ENCODE results near the gene HCFC1R1. TPM values are rescaled to one million over a fixed set of nuclear protein-coding genes. Genes with fewer than 3 reads are reported as not detected.

Gene HCFC1R1
- total and polyA plus RNA-seq, 2 donors from 2014 or later, result 61.3 to 332 TPM

DNA sequence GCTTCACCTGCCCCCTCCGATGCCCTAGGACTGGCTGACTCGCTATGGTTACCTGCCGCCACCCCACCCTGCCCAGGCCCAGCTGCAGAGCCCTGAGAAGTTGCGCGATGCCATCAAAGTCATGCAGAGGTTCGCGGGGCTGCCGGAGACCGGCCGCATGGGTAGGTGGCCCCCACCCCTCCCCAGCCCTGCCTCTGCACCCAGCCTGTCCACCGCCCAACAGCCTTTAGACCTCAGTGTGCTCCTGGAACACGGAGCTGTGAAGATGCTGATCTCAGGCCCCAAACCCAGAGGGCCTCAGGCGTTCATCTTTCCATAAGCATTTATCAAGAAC, 23.6 kb upstream of the HCFC1R1 start:
- H3K9ac ChIP-seq (ENCODE audit: low read length in 3 of 3), result no peak overlapping the region
- H3K9me3 ChIP-seq (ENCODE audit: control insufficient read depth in 2 of 3, insufficient read depth in 1 of 3, low read length in 3 of 3), result no peaks in the 10 kb centered on the region
- TF ChIP-seq, protein P1, sequence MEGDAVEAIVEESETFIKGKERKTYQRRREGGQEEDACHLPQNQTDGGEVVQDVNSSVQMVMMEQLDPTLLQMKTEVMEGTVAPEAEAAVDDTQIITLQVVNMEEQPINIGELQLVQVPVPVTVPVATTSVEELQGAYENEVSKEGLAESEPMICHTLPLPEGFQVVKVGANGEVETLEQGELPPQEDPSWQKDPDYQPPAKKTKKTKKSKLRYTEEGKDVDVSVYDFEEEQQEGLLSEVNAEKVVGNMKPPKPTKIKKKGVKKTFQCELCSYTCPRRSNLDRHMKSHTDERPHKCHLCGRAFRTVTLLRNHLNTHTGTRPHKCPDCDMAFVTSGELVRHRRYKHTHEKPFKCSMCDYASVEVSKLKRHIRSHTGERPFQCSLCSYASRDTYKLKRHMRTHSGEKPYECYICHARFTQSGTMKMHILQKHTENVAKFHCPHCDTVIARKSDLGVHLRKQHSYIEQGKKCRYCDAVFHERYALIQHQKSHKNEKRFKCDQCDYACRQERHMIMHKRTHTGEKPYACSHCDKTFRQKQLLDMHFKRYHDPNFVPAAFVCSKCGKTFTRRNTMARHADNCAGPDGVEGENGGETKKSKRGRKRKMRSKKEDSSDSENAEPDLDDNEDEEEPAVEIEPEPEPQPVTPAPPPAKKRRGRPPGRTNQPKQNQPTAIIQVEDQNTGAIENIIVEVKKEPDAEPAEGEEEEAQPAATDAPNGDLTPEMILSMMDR (IDR thresholded peaks at IDR 0.05; ENCODE audit: borderline replicate concordance, extremely low read depth, insufficient read depth), result no peak
- no peaks in the 10 kb centered on the region for H3K36me3 ChIP-seq (ENCODE audit: control insufficient read depth in 2 of 3, insufficient read depth in 3 of 3, low read length in 3 of 3)
- H3K27ac ChIP-seq (ENCODE audit: low read depth in 2 of 2, low read length in 2 of 2), result no peak overlapping the region
- FAIRE-seq (no peak), DNase-seq (peak in 1 of 5 donors; percentile 45)
- peaks cover 31% of the 10 kb centered on the region for H3K27me3 ChIP-seq (ENCODE audit: control insufficient read depth, insufficient read depth, low read length)
- H3K4me3 ChIP-seq (ENCODE audit: low read length in 3 of 3), result no peak overlapping the region
- H3K4me1 ChIP-seq (ENCODE audit: control insufficient read depth in 2 of 3, insufficient read depth in 2 of 3, low read depth in 1 of 3, low read length in 3 of 3), result peaks cover 0 to 7% (median 0%) of the 10 kb centered on the region in 3 donors
- intact Hi-C loops (cut with DNase I), result no loop called here

DNA sequence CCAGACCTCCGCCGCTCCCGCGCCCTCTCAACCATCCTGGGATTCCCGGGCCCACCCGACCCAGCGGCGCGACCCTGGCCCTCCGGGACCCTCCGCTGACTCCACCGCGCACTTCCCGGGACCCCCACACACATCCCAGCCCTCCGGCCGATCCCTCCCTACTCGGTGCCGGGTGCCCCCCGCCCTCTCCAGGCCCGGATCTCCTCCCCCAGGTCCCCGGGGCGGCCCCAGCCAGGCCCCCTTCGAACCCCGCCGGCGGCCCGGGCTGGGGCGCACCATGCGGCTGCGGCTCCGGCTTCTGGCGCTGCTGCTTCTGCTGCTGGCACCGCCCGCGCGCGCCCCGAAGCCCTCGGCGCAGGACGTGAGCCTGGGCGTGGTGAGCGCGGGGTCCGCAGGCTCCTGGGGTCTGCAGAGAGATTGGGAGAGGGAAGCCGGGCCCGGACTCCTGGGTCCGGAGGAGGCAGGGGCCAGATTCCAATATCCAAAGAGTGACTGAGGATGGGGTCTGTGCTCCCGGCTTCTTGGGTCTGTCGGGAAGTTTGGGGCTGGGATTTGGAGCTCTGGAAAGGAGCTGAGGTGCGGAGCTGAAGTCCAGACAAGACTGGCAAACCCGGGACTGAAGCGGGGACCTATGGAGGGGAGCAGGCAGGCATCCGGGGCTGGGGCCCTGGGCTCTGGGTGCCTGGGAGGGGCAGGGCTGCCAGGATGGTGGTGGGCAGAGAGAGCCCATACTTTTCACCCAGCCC, 23.1 kb upstream of the HCFC1R1 start:
- no peak overlapping the region for H3K27ac ChIP-seq (ENCODE audit: low read depth in 2 of 2, low read length in 2 of 2)
- no peak overlapping the region for H3K4me3 ChIP-seq (ENCODE audit: low read length in 3 of 3)
- FAIRE-seq (no peak), DNase-seq (peak in 1 of 5 donors; percentile 44)
- TF ChIP-seq, protein P1 (IDR thresholded peaks at IDR 0.05; ENCODE audit: borderline replicate concordance, extremely low read depth, insufficient read depth), result no peak
- peaks cover 0 to 7% (median 0%) of the 10 kb centered on the region in 3 donors for H3K4me1 ChIP-seq (ENCODE audit: control insufficient read depth in 2 of 3, insufficient read depth in 2 of 3, low read depth in 1 of 3, low read length in 3 of 3)
- intact Hi-C loops (cut with DNase I), result no loop called here
- H3K27me3 ChIP-seq (ENCODE audit: control insufficient read depth, insufficient read depth, low read length), result peaks cover 31% of the 10 kb centered on the region
- H3K9me3 ChIP-seq (ENCODE audit: control insufficient read depth in 2 of 3, insufficient read depth in 1 of 3, low read length in 3 of 3), result no peaks in the 10 kb centered on the region
- H3K36me3 ChIP-seq (ENCODE audit: control insufficient read depth in 2 of 3, insufficient read depth in 3 of 3, low read length in 3 of 3), result no peaks in the 10 kb centered on the region
- no peak overlapping the region for H3K9ac ChIP-seq (ENCODE audit: low read length in 3 of 3)

DNA sequence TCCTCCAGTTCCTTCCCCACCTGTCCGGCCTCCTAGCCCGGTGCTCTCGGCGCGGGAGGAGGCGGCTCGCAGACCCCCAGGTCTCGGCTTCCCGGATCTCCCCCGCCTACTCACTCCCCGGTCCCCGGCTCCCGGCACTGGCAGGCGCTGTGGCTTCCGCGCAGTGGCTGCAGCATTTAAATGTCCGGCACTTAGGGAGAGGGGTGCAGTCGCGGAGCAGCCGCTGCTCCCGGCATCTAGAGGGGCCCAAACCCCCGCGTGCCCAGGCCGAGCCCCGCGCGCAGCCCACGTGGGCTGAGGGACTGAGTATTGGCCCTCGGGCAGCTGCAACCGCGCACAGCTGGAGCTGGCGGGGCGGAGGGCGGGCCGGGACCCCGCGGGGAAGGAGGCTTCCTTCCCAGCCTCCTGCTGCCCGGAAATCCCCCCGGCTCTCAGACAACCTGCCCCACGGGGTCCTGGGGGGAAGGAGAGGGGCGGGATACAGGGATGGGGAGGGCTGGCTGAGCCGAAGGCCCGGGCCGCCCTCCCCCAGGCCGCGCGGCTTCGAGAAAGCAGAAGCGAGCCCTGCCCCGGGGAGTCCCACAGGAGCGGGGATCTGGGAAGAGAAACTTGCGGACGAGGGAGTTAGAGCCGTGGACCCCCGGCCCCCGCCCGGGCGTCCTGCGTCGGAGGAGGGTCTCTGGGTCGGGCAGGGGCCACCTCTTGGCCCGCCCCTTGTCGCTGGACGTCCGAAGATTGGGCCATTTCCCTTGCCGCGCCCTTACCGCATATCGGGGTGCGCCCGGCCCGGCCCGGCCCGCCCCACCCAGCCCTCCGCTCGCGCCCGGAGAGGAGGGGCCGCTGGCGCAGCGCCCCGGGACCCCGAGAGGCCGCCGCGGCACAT, 22.3 kb upstream of the HCFC1R1 start, which contains the start of gene MMP25:
TSS of gene MMP25 (plus strand) at position 804 of the 883 bp plus-strand sequence. CDS start 357 bp downstream, outside the sequence.
- H3K27ac ChIP-seq (ENCODE audit: low read depth in 2 of 2, low read length in 2 of 2), result no peak within 1 kb of the TSS
- H3K4me1 ChIP-seq (ENCODE audit: control insufficient read depth in 2 of 3, insufficient read depth in 2 of 3, low read depth in 1 of 3, low read length in 3 of 3), result peaks cover 0 to 7% (median 0%) of the 10 kb centered on the region in 3 donors
- peak; percentile 31 to 82 (median 46) for DNase-seq
- TF ChIP-seq, protein P1 (IDR thresholded peaks at IDR 0.05; ENCODE audit: borderline replicate concordance, extremely low read depth, insufficient read depth), result no peak
- no peaks in the 10 kb centered on the region for H3K36me3 ChIP-seq (ENCODE audit: control insufficient read depth in 2 of 3, insufficient read depth in 3 of 3, low read length in 3 of 3)
- intact Hi-C loops (cut with DNase I), result no loop called here
- no peak for FAIRE-seq
- H3K27me3 ChIP-seq (ENCODE audit: control insufficient read depth, insufficient read depth, low read length), result peaks cover 31% of the 10 kb centered on the region
- H3K9ac ChIP-seq (ENCODE audit: low read length in 3 of 3), result no peak within 1 kb of the TSS
- no peak within 1 kb of the TSS for H3K4me3 ChIP-seq (ENCODE audit: low read length in 3 of 3)
- H3K9me3 ChIP-seq (ENCODE audit: control insufficient read depth in 2 of 3, insufficient read depth in 1 of 3, low read length in 3 of 3), result no peaks in the 10 kb centered on the region
